Posterior vena cava (tissue), 2 donors: ENCODE data around the gene JPH3. TPM values are rescaled to one million over a fixed set of nuclear protein-coding genes. Genes with fewer than 3 reads are reported as not detected.

Experiments used
- DNase-seq: peaks from one replicate; pipeline ENCODE4 v3.0.0-alpha.2; 2020; ENCODE audit warnings: low spot score
- intact Hi-C, 2 donors: fragments of 100-400 bp; cut with DNase I; formaldehyde crosslinking; loops; one replicate each; pipeline versions ENCODE4 v1.14.1 to v1.14.2; 2022 to 2023
- long read RNA-seq, 2 donors: library from polyadenylated mRNA; unstranded; transcript quantifications; one replicate each; pipeline ENCODE4 v2.0.0, GENCODE V29; 2020 to 2021
- total RNA-seq, 2 donors: library from RNA; stranded (reverse); fragmentation: NEBNext Ultra II Directional; extraction: Animal tissue kit (Norgen Biotek cat#: 25700); gene quantifications; one replicate each; pipeline ENCODE4 v1.2.1, GENCODE V29; 2021
- donor health status: DM: yes; HTN: yes; CAD: no.
- donor health status: DM: yes; HTN: yes; CAD: no.

Gene JPH3
- total RNA-seq: 1 to 10 TPM; 1.4 to 1.8 TPM
- long read RNA-seq, donor 1, partial matches to known transcripts: 0 of 1 reads
- long read RNA-seq, donor 1, other reads (novel, unspliced or antisense): 1 of 1 reads
- long read RNA-seq, donor 2, partial matches to known transcripts: 0 of 3 reads
- long read RNA-seq, donor 2, other reads (novel, unspliced or antisense): 3 of 3 reads

DNA sequence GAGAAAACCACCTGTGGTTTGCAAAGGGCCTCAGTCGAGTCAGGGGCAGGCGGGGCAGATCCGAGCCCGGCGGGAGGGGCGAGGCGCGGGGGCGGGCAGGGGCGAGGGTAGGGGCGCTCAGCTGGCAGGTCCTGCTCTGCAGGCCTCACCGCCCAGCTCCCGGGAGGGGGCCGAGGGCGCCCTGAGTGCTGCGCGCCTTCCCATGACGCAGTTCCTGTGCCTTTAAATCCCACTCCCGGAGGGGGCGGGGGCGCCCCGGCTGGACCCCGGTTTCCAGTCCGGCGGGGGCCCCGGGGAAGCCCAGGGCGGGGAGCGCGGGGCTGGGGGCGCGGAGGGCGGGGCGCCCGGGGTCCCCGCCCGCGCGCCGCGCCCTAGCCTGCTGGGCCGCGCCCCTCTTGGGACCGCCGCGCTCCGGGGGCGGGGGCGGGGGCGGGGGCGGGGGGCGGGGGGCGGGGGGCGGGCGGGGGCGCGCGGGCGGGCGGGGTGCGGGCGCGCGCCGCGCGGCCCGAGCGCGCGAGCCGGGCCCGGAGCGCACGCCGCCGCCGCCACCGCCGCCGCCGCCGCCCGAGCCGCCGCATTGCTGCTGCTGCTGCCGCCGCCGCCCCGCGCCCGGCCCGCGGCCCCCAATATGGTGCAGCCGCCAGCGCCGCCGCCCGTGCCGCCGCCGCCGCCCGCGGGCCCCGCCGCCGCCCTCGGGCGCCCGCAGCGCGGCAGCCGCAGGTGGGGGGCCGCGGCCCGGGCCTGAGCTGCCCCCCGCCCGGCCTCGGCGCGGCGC, at the start of gene JPH3:
TSS of gene JPH3 (plus strand) at position 508 of the 775 bp plus-strand sequence. CDS start 639 bp downstream, outside the sequence.
- intact Hi-C loops: no loop called here
- DNase-seq: no peak

DNA sequence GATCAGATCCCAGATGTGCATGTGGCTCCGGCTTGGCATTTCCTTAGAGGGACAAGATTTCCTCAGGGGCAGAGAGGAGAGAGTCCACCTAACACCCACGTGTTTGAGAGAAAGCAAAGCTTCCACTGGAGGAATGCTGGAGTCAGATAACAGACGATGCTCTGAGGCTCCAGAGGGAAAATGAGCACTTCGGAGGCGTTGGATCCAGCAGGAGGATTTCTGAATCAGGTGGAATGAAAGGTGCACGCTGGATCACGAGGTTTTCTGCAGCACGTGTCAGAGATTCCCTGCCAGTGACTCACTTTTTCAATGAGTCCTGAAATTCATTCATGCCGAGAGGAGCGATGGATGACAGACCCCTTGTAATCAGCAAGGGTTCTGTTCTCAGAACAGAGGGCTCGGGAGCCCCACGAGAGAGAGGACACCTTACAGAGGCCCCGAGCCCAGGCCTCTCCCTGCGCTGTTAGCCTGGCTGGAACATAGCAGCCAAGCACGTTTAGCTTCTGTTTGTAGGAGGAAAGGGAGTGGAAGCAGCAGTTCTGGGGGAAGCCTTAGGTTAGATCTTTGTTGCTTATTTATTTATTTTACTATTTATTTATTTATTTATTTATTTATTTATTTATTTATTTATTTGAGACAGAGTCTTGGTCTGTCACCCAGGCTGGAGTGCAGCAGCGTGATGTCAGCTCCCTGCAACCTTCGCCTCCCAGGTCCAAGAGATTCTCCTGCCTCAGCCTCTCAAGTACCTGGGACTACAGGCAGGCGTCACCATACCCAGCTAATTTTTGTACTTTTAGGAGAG, 49.3 kb upstream of the JPH3 start:
- intact Hi-C loops: no loop called here

DNA sequence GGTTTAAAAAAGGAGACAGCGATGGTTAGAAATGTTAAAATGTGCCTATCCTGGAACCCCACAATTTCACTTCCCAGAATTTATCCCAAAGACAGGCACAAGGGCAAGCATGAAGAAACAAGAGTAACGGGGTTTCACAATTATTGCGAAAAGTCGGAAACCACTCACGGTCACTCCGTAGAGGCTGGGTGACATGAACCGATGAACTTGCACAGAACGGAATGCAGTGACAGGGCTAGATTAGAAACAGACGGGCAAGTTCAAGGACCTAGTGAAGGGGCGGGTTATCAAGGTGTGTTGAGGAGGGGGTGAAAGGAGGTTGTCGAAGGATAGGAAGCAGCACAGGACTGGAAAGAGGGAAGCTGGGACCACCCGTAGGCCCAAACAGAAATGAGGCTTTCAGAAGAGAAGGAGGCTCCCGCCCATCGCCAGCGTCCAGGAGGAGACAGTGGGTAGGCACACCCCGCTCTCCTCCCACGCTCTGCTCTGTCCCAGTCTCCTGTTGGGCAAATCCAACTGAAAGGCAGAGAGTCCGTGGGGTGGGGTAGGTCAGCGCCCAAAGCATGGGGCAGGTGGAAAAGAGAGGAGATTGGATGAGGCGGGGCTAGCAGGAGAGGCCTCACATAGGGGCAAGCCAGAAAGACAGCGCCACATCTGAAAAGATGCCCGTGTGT, 47.4 kb upstream of the JPH3 start:
- no peak for DNase-seq
- intact Hi-C loops: no loop called here

More for the DNA sequence above, 49.3 kb upstream of the JPH3 start:
- DNase-seq: no peak

DNA sequence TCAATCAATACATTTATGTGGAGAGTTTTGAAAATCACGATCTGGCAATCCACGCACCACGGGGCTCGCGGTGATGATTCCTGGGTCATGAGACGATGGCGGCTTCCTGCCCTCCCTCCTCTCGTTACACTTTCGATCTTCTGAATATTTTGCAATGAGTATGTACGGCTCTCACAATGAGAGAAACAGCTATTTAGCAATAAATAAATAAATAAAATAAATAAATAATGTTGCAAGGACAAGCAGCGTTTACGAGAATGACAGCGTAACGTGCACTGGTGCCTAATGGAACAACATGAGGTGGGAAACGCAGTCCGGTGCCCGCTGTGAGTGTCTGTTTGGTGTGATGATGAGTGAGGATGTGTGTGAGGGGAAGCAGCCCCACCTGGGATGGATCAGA, 46.7 kb upstream of the JPH3 start:
- intact Hi-C loops: no loop called here

DNA sequence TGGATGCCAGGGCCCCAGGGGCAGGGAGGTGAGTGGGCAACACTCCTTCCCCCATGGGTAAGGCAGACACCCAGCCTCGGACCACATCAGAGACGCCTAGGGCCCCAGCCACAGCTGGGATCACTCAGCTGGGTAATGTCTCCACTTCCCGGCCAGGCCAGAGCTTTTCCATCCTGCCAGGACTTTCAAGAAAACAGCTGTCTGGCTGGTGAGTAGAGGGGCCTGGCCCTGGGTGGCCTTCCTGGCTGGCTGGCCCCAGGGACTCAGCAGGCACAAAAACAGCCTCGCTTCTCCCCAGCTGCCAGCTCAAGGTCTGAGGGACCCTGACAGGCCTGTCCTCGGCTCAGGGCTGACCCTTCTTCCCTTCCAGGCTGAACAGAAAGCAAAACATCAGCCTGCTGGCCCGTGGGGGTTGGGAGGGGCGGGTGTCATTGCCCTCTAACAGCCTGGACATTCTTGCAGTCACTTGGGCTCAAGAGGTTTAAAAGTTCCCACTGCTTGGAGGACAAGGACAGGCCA, 45.3 kb upstream of the JPH3 start:
- no peak for DNase-seq
- intact Hi-C loops: no loop called here

More for the DNA sequence above, 46.7 kb upstream of the JPH3 start:
- no peak for DNase-seq

DNA sequence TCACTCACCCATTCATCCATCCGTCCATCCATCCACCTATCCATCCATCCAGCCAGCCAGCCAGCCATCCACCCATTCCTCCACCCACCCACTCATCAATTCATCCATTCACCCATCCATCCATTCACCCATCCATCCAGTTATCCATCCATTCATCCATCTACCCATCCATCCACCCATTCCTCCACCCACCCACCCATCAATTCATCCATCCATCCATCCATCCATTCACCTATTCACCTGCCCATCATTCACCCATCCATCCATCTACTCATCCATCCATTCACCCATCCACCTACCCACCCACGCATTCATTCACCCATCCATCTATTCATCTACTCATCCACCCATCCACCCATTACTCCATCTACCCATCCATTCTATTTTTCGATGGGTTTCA, 43.6 kb upstream of the JPH3 start:
- intact Hi-C loops: no loop called here
- no peak for DNase-seq

DNA sequence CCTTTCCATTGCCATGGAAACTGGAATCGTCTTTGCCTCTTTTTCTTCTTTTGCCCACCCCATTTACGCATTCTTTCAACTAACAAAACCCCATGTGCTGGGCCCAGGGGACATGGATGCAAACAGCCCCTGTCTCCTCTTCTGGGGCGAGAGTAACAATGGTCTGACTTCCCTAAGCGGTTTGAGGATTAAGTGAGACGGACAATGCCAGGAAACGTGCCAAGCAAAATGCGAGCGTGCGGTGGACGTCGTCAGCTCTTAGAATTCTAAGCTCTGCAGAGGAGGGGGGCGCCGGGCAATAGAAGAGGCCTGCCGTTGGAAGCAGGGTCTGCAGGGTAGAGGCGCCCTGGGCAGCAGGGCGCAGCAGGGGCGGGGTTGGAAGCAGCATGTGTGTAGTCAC, 42.4 kb upstream of the JPH3 start:
- no peak for DNase-seq
- intact Hi-C loops: no loop called here

DNA sequence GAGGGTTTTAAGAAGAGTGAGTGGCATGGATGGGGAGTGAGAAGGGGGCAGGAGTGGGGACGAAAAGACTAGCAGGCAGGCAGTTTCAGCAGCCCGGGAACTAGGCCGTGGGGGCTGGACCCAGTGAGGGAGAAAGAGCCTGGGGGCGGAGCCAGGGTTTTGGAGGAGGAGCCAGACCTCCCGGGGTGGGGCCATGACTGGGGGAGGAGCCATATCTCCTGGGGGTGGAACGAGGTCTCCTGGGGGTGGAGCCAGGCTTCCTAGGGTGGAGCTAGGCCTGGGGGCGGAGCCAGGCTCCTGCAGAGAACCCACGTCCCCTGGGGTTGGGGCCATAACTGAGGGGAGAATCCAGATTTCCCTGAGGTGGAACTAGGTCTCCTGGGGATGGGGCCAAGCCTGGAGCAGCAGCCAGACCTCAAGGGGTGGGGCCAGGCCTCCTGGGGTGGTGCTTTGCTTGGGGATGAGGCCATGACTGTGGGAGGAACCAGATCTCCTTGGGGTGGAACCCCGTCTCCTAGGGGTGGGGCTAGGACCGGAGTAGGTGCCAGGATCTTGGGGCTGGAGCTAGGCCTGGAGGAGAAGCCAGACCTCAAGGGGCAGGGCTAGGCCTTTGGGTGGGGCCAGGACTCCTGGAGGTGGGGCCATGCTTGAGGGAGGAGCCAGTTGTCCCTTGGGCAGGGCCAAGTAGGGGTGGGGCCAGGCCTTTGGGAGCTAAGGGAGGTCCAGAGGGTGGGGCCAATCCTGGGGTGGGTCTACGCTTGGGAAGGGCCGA, 41.7 kb upstream of the JPH3 start:
- DNase-seq: peak; percentile 94
- intact Hi-C loops: no loop called here

DNA sequence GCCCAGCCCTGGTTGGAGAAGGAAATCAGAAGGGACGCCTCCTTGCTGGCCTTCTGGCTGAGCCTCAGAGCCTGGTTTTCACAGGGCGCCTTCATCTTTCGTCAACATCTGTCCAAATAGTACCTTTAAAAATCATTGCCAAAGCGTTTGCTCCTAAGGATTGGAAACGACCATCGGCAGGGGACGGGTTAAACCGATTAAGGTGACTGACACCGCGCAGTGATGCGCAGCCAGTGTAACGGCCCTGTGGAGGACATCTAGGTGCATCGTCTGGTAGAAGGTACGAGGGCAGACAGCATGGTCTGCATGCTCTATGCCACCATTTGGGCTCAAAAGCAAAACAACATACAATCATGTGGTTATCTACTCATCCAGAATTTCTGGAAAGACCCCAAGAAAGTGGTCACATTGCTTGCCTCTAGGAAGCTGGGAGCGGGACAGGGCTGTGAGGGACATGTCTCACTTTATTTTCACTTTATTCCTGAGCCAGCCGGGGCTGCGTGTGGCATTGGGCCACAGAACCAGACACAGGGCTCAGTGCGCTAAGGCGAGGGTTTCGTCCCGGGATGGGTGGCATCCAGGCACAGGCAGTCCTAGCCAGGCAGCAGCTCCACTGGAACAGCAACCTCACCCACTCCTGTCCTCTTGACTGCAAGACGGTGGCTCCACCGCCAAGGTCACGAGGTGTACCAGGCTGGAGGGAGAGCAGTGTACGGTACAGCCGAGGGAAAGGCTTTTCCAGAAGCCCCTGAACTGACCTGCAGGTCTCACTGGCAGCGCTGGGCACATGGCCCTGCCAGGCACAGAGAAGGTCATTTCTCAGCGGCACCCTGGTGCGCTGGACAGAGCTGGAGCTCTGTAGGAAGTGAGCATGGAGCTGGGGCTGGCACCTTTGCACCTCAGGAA, 40.9 kb upstream of the JPH3 start:
- DNase-seq: no peak
- intact Hi-C loops: no loop called here

DNA sequence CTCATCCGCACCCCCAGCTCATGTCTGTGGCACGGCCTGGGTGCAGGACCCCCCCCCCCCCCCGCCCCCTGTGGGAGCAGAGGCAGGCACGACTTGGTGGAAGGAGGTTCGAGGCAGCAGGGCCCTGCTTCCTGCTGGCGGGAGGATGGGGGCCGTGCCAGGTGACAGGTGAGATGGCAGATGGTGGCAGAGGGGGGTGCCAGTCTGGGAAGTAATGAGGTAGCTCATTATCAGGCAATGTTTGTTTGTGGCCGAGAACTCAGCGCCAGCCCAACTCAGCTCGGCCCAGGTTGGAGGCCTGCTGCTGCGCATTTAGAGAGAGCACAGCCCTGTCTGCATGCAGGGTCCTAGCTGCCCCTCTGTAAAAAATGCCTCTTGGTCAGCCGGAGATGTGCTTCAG, 40.1 kb upstream of the JPH3 start:
- DNase-seq: no peak
- intact Hi-C loops: no loop called here

DNA sequence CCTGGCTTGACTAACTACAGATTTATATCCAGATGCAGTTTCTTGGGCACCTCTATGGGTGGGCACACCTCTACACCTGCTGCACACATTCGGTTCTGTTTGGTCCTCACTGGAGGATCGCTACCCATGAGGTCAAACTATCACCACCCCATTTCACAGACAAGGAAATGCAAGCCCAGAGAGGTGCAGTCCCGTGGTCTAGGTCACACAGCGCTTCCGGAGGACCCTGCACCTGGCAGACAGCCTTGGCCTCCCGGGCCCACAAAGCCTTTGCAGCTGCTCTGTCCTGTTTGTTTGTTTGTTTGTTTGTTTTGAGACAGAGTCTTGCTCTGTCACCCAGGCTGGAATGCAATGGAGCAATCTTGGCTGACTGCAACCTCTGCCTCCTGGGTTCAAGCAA, 39.3 kb upstream of the JPH3 start:
- intact Hi-C loops: no loop called here
- DNase-seq: no peak

DNA sequence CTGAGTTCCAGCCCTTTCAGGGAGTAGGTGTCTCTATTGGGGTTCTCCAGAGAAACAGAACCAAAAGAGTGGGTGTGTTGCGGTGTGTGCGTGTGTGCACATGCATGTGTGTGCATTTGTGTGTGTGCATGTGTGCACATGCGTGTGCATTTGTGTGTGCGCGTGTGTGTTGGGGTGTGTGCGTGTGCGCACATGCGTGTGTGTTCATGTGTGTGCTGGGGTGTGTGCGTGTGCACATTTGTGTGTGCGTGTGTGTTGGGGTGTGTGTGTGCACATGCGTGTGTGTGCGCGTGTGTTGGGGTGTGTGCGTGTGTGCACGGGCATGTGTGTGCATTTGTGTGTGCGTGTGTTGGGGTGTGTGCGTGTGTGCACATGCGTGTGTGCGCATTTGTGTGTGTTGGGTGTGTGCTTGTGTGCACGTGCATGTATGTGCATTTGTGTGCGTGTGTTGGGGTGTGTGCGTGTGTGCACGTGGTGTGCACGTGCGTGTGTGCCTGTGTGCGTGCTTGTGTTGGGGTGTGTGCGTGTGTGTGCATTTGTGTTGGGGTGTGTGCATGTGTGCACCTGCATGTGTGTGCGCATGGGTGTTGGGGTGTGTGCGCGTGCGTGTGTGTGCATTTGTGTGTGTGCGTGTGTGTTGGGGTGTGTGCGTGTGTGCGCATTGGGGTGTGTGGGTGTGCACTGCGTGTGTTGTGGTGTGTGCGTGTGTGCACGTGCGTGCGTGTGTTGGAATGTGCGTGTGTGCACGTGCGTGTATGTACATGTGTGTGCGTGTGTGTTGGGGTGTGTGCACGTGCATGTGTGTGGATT, 38.4 kb upstream of the JPH3 start:
- no peak for DNase-seq
- intact Hi-C loops: no loop called here

DNA sequence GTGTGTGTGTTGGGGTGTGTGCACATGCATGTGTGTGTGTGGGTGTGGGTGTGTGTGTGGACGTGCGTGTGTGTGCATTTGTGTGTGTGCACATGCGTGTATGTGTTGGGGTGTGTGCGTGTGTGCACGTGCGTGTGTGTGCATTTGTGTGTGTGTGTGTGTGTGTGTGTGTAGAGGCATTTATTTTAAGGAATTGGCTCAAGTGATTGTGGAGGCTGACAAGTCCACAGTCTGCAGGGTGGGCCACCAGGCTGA, 37.9 kb upstream of the JPH3 start:
- intact Hi-C loops: no loop called here
- DNase-seq: no peak

DNA sequence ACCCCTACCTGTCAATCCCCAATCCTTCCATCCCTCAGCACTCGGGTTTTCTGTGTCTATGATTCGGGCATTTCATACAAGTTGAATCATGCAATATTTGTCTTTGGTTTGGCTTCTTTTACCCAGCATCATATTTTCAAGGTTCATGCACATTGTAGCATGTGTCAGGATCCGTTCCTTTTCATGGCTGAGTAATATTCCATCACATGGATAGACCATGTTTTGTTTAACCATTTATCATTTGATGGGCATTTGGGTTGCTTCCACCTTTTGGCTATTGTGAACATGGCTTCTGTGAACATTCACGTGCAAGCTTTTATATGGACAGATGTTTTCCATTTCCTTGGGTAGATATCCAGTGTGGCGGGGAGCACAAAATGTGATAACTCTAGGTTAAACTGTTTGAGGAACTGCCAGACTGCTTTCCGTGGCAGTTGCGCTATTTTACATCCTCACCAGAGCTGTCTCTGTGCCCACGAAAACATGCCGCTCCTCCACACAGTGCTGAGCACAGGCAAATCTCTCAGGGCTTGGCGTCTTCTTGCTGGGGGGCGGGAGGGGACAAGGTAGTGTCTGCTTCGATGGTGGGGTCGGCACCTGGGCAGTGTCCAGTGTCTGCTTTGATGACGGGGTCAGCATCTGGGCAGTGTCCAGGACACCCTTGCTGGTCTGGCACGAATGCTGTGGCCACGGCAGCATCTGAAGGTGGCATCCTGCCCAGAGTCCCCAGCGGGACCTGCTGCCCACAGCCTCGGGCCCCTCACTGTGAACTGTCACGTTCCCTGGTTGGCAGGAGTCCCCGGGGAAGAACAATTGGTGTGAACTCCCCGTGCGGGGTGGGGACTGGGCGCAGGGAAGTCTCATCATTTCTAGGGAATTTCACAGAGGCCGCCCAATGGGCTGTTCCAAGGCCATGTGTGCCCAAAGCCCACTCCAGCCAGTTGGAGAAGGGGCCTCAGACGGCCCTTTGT, 32.4 kb upstream of the JPH3 start:
- DNase-seq: no peak
- intact Hi-C loops: no loop called here

DNA sequence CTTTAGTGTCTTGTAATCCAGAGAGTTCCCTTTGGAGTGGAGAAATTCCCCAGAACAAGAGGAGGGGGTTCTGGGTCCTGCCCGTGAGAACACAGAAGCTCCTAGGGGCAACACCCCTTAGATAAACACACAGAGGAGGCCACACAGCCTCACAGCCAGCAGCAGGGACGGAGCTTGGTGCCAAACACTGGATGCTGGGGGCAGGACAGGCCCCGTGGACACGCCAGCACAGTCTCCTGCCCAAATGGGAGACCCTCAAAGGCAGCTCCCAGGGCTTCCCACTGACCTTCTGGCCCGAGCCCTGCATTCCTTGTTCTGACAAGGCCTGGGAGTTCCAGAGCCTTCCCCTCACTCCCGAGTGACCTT, 31.8 kb upstream of the JPH3 start:
- intact Hi-C loops: no loop called here
- no peak for DNase-seq
